IPS-11a (cell line): ENCODE results near the gene RNPC3.
"Not testable (repeated sequence)": the region's sequence is repeated elsewhere in the genome, so short reads cannot be mapped to it uniquely, and the experiment has no call there.

Experiments
- H3K4me3 ChIP-seq: one replicate; pipeline ENCODE4 v1.5.1; 2013; ENCODE audit warnings: low read depth, low read length, control low read depth

Gene RNPC3

GRCh38 chr1:103547840-103548239, 22.3 kb downstream of the RNPC3 start:
- no peak overlapping the region for H3K4me3 ChIP-seq

DNA sequence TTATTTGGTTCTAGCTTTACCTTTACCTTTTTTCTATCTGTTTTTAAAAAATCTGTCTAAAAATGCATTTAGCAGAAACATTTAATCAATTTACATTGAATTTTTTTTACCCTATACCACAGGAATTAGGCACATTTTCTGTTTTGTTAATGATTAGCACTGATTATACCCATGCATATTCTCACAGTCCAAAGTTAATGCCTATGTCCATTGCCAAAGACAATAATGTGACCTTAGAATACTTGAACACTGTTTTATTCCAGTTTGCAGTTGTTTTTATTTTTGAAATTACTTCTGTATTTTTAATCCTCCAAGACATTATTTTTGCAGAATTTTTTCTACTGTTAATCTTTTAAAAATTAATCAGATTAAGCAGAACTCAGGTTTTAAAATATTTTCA, 34.9 kb downstream of the RNPC3 start:
- no peak overlapping the region for H3K4me3 ChIP-seq

- not testable (repeated sequence) for H3K4me3 ChIP-seq
Measured at GRCh38 chr1:103561124-103561523, 35.6 kb downstream of the RNPC3 start.

DNA sequence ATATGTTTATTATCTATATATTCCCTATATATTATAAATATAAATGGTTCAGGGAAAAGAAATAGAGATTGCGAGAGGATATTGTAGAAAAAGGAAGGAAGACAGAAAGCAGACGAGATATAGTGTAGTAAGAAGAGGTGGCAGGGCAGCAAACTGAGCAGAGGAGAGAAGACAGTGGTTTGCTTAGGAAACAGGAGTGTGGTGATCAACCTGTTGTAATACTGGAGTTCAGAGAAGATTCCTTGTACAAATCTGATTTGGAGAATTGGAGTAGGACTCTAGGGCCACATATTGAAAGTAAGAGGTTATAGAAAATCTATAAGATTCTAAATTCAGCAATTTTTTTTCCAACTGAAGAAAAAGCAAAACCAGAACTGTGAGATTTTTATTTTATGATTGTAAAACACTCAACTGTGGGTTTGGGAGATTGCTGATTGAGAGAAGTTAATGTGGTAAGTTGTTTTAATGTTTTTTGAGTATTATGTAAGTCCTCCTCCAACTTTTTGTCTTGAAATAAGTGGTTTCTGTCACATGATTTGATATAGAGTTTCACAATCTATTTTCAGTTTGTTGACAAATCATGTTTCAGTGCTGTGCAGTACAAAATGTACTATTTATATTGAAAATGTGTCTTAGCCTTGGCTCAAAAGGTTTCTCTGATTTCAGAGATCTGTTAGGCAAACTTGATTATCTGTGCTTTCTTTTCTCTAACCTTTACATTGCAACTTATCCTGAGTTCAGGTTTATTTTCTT, 36.3 kb downstream of the RNPC3 start:
- no peak overlapping the region for H3K4me3 ChIP-seq

GRCh38 chr1:103563056-103563455, 37.6 kb downstream of the RNPC3 start:
- H3K4me3 ChIP-seq: no peak overlapping the region

DNA sequence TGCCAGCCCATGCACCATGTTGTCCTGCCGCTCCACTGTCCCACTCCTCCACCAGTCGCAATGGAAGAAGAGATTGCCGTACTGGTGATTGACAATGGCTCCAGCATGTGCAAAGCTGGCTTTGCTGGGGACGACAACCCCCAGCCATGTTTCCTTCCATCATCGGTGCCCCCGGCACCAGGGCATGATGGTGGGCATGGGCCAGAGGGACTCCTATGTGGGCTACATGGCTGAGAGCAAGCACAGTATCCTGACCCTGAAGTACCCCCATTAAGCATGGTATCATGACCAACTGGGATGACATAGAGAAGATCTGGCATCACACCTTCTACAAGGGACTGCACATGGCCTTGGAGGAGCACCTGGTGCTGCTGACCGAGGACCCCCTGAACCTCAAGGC, 44.0 kb downstream of the RNPC3 start:
- no peak overlapping the region for H3K4me3 ChIP-seq

- not testable (repeated sequence) for H3K4me3 ChIP-seq
Measured at GRCh38 chr1:103571289-103571688, 45.8 kb downstream of the RNPC3 start, which contains the start of gene AMY2B. AMY2B (plus strand) TSS chr1:103571589; CDS start chr1:103571603, 14 bp downstream.

- H3K4me3 ChIP-seq: no peak overlapping the region
Measured at GRCh38 chr1:103576065-103576464, 50.6 kb downstream of the RNPC3 start.

- not testable (repeated sequence) for H3K4me3 ChIP-seq
Measured at GRCh38 chr1:103576784-103577183, 51.3 kb downstream of the RNPC3 start.

- no peak overlapping the region for H3K4me3 ChIP-seq
Measured at GRCh38 chr1:103582464-103582863, 57.0 kb downstream of the RNPC3 start.

- no peak overlapping the region for H3K4me3 ChIP-seq
Measured at GRCh38 chr1:103583887-103584286, 58.4 kb downstream of the RNPC3 start.

DNA sequence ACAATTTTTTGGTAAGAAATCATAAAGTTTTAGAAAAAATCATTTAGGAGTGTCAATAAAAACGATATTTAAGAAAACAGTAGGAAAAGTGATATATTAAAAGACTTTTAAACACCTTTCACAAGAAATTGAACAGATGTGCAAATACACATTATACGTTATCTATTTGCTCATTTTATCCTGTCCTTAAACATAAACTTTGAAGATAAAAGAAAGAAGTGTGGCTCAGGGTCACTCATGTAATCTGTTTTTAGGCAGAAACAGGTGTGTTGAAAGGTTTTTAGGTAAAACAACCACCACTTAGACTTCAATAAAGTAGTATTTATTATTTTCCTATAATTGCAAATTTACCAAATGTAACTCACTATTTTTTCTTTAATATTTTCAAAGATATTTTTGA, 59.0 kb downstream of the RNPC3 start:
- H3K4me3 ChIP-seq: no peak overlapping the region

DNA sequence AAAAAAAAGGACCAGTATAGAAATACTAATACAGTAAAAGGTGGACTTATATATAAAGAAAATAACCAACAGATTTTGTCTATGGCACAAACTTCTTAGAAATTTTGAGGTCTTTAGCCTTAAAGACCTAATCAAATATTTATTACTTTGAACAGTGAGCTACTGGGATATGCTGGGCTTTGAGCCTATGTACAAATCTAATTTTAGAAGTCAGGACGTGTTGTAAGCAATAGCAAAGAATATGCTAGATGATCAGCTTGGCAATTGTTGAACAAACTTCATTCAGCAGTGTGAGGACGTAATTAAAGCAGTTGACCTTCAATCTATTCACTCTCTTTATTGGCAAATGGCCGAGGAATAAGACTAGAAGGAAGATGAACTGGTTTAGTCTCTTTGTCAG, 77.2 kb downstream of the RNPC3 start:
- H3K4me3 ChIP-seq: not testable (repeated sequence)
